Muscle layer of duodenum (tissue), 2 donors: ENCODE data around the gene TIPARP.
"Not testable (repeated sequence)": the region's sequence is repeated elsewhere in the genome, so short reads cannot be mapped to it uniquely, and the experiment has no call there.

Experiments used
- H3K27ac ChIP-seq: one replicate; pipeline ENCODE4 v1.7.0; 2013; ENCODE audit warnings: mild to moderate bottlenecking, low read length
- H3K27me3 ChIP-seq: one replicate; pipeline ENCODE4 v1.7.0; 2013; ENCODE audit warnings: low read depth, mild to moderate bottlenecking, control low read depth, low read length
- H3K36me3 ChIP-seq, 2 donors: one replicate each; pipeline ENCODE4 v1.7.0; 2013; ENCODE audit warnings: low read length in 2 of 2, control low read depth in 1 of 2, mild to moderate bottlenecking in 1 of 2; ENCODE audit not compliant: insufficient read depth in 2 of 2, control insufficient read depth in 1 of 2
- H3K4me1 ChIP-seq, 2 donors: one replicate each; pipeline ENCODE4 v1.7.0; 2013; ENCODE audit warnings: low read length in 2 of 2, mild to moderate bottlenecking in 2 of 2, control low read depth in 1 of 2, moderate library complexity in 1 of 2; ENCODE audit not compliant: insufficient read depth in 2 of 2, control insufficient read depth in 1 of 2
- H3K4me3 ChIP-seq, 2 donors: one replicate each; pipeline ENCODE4 v1.7.0; 2013; ENCODE audit warnings: low read length in 2 of 2, low read depth in 1 of 2, mild to moderate bottlenecking in 1 of 2
- H3K9me3 ChIP-seq, 2 donors: one replicate each; pipeline ENCODE4 v1.7.0; 2013; ENCODE audit warnings: low read length in 2 of 2, control low read depth in 1 of 2, mild to moderate bottlenecking in 1 of 2; ENCODE audit not compliant: control insufficient read depth in 1 of 2
- donor health status: healthy.

Gene TIPARP

GRCh38 chr3:156694536-156694935 lies 20.1 kb downstream of the TIPARP start:
- Histone ChIP-seq H3K27ac (no peak overlapping the region), H3K4me3 (no peak overlapping the region), H3K27me3 (no peaks in the 10 kb centered on the region), H3K4me1 (peaks cover 17 to 23% of the 10 kb centered on the region in 2 donors), H3K36me3 (peaks cover 34 to 42% of the 10 kb centered on the region in 2 donors), H3K9me3 (no peaks in the 10 kb centered on the region)

GRCh38 chr3:156702367-156702766 lies 28.0 kb downstream of the TIPARP start:
- no peaks in the 10 kb centered on the region for H3K9me3 ChIP-seq
- no peak overlapping the region for H3K4me3 ChIP-seq
- no peaks in the 10 kb centered on the region for H3K4me1 ChIP-seq
- no peaks in the 10 kb centered on the region for H3K27me3 ChIP-seq
- H3K27ac ChIP-seq: no peak overlapping the region
- H3K36me3 ChIP-seq: peaks cover 30 to 37% of the 10 kb centered on the region in 2 donors

- Histone ChIP-seq H3K36me3 (peaks cover 21 to 24% of the 10 kb centered on the region in 2 donors), H3K4me1 (no peaks in the 10 kb centered on the region), H3K4me3 (no peak overlapping the region), H3K27me3 (no peaks in the 10 kb centered on the region), H3K27ac (no peak overlapping the region), H3K9me3 (no peaks in the 10 kb centered on the region)
These were observed 30.1 kb downstream of the TIPARP start for GRCh38 chr3:156704370-156705036.

- H3K27ac ChIP-seq: no peak overlapping the region
These were observed 31.6 kb downstream of the TIPARP start for GRCh38 chr3:156705761-156706616.

GRCh38 chr3:156707588-156707987 lies 33.2 kb downstream of the TIPARP start:
- H3K4me3 ChIP-seq: no peak overlapping the region
- H3K9me3 ChIP-seq: no peaks in the 10 kb centered on the region
- H3K4me1 ChIP-seq: no peaks in the 10 kb centered on the region
- H3K27me3 ChIP-seq: no peaks in the 10 kb centered on the region
- no peak overlapping the region for H3K27ac ChIP-seq
- peaks cover 21 to 34% of the 10 kb centered on the region in 2 donors for H3K36me3 ChIP-seq

More at GRCh38 chr3:156705761-156706616, 31.6 kb downstream of the TIPARP start:
- Histone ChIP-seq H3K36me3 (peaks cover 21 to 34% of the 10 kb centered on the region in 2 donors), H3K4me3 (no peak overlapping the region), H3K4me1 (no peaks in the 10 kb centered on the region), H3K27me3 (no peaks in the 10 kb centered on the region), H3K9me3 (no peaks in the 10 kb centered on the region)

GRCh38 chr3:156710429-156710828 lies 36.0 kb downstream of the TIPARP start:
- Histone ChIP-seq H3K27me3 (no peaks in the 10 kb centered on the region), H3K27ac (no peak overlapping the region), H3K9me3 (no peaks in the 10 kb centered on the region), H3K4me1 (no peaks in the 10 kb centered on the region), H3K4me3 (no peak overlapping the region), H3K36me3 (peaks cover 3 to 17% of the 10 kb centered on the region in 2 donors)

- Histone ChIP-seq H3K9me3 (no peaks in the 10 kb centered on the region), H3K4me3 (no peak overlapping the region), H3K27me3 (no peaks in the 10 kb centered on the region), H3K27ac (no peak overlapping the region), H3K4me1 (no peaks in the 10 kb centered on the region), H3K36me3 (peaks cover 3 to 11% of the 10 kb centered on the region in 2 donors)
These were observed 36.7 kb downstream of the TIPARP start for GRCh38 chr3:156711113-156711512.

- not testable (repeated sequence) for H3K9me3 ChIP-seq, H3K4me1 ChIP-seq, H3K4me3 ChIP-seq, H3K27me3 ChIP-seq, H3K27ac ChIP-seq
- peaks cover 0 to 11% of the 10 kb centered on the region in 2 donors for H3K36me3 ChIP-seq
These were observed 37.6 kb downstream of the TIPARP start for GRCh38 chr3:156711944-156712343.

GRCh38 chr3:156716105-156716862 lies 41.9 kb downstream of the TIPARP start:
- no peaks in the 10 kb centered on the region for H3K27me3 ChIP-seq
- no peaks in the 10 kb centered on the region for H3K9me3 ChIP-seq
- H3K4me1 ChIP-seq: no peaks in the 10 kb centered on the region
- H3K27ac ChIP-seq: no peak overlapping the region
- H3K4me3 ChIP-seq: no peak overlapping the region
- H3K36me3 ChIP-seq: no peaks in the 10 kb centered on the region

- H3K4me3 ChIP-seq: no peak overlapping the region
- no peaks in the 10 kb centered on the region for H3K27me3 ChIP-seq
- H3K4me1 ChIP-seq: no peaks in the 10 kb centered on the region
- no peaks in the 10 kb centered on the region for H3K36me3 ChIP-seq
- H3K9me3 ChIP-seq: no peaks in the 10 kb centered on the region
- no peak overlapping the region for H3K27ac ChIP-seq
These were observed 44.4 kb downstream of the TIPARP start for GRCh38 chr3:156718622-156719306.

GRCh38 chr3:156720826-156721225 lies 46.4 kb downstream of the TIPARP start:
- H3K4me3 ChIP-seq: no peak overlapping the region
- no peaks in the 10 kb centered on the region for H3K4me1 ChIP-seq
- no peaks in the 10 kb centered on the region for H3K9me3 ChIP-seq
- no peaks in the 10 kb centered on the region for H3K27me3 ChIP-seq
- no peaks in the 10 kb centered on the region for H3K36me3 ChIP-seq
- no peak overlapping the region for H3K27ac ChIP-seq
